ENCODE data around the gene UBC. TPM values are rescaled to one million over a fixed set of nuclear protein-coding genes. Genes with fewer than 3 reads are reported as not detected.
A peak's percentile ranks its signal among the peaks of the same experiment; 100 is the strongest.

The UBC gene
- total and polyA plus RNA-seq, 9 of the 15 experiments (the other 6 are each of a cell fraction or from before 2014, with no cell fraction given) = 533 to 1,153 (median 813) TPM

GRCh38 chr12:124939421-124940142 is 25.1 kb upstream of the UBC start (continued):
- TF ChIP-seq UBTF (IDR thresholded peaks at IDR 0.05; ENCODE audit: borderline replicate concordance in 1 of 2, low read depth in 2 of 2, low read length in 2 of 2) (0 out of 4 replicates have a peak, but pooled peaks have one; percentile 23 to 87), TEAD4 (IDR thresholded peaks at IDR 0.05; ENCODE audit: low read length) (peak; percentile 86), TEAD4 (CRISPR knock-in tag; IDR thresholded peaks at IDR 0.05; ENCODE audit: borderline replicate concordance) (no peak), ZNF511 (CRISPR knock-in tag; IDR thresholded peaks at IDR 0.05) (peak; percentile 76), MTA2 (IDR thresholded peaks at IDR 0.05; ENCODE audit: low read depth) (no peak), CHCHD3 (CRISPR knock-in tag; IDR thresholded peaks at IDR 0.05) (0 out of 2 replicates have a peak, but pooled peaks have one; percentile 1), MAFG (tag; conservative IDR thresholded peaks at IDR 0.05) (0 out of 2 replicates have a peak, but pooled peaks have one; percentile 10), NR1H2 (CRISPR knock-in tag; IDR thresholded peaks at IDR 0.05) (no peak), IRF2 (CRISPR knock-in tag; IDR thresholded peaks at IDR 0.05) (no peak), XRCC4 (IDR thresholded peaks at IDR 0.05; ENCODE audit: extremely low read depth, insufficient read depth, insufficient read length) (no peak), ZNF140 (CRISPR knock-in tag; IDR thresholded peaks at IDR 0.05) (no peak), CBX5 (IDR thresholded peaks at IDR 0.05; ENCODE audit: borderline replicate concordance, low read depth) (no peak)
- TF ChIP-seq, protein P1, sequence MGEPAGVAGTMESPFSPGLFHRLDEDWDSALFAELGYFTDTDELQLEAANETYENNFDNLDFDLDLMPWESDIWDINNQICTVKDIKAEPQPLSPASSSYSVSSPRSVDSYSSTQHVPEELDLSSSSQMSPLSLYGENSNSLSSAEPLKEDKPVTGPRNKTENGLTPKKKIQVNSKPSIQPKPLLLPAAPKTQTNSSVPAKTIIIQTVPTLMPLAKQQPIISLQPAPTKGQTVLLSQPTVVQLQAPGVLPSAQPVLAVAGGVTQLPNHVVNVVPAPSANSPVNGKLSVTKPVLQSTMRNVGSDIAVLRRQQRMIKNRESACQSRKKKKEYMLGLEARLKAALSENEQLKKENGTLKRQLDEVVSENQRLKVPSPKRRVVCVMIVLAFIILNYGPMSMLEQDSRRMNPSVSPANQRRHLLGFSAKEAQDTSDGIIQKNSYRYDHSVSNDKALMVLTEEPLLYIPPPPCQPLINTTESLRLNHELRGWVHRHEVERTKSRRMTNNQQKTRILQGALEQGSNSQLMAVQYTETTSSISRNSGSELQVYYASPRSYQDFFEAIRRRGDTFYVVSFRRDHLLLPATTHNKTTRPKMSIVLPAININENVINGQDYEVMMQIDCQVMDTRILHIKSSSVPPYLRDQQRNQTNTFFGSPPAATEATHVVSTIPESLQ (CRISPR knock-in tag; IDR thresholded peaks at IDR 0.05) = no peak
- TF ChIP-seq, protein P2, sequence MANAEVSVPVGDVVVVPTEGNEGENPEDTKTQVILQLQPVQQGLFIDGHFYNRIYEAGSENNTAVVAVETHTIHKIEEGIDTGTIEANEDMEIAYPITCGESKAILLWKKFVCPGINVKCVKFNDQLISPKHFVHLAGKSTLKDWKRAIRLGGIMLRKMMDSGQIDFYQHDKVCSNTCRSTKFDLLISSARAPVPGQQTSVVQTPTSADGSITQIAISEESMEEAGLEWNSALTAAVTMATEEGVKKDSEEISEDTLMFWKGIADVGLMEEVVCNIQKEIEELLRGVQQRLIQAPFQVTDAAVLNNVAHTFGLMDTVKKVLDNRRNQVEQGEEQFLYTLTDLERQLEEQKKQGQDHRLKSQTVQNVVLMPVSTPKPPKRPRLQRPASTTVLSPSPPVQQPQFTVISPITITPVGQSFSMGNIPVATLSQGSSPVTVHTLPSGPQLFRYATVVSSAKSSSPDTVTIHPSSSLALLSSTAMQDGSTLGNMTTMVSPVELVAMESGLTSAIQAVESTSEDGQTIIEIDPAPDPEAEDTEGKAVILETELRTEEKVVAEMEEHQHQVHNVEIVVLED (CRISPR knock-in tag; IDR thresholded peaks at IDR 0.05) = peak; percentile 49; the same call in 1 of the 2 replicates

All from K562 (cell line).